Common myeloid progenitor, CD34-positive (primary cell): Measurements from ENCODE around the gene SOS1.

Source experiments
- CTCF ChIA-PET: fragments of 350-600 bp; sonication (Branson Sonifier 250); formaldehyde crosslinking; loops from one replicate; lab custom pipeline; 2021; ENCODE audit warnings: antibody characterized with exemption; lab: Charles Lee
- POLR2A ChIA-PET: fragments of 350-600 bp; sonication (Branson Sonifier 250); formaldehyde crosslinking; loops from one replicate; lab custom pipeline; 2021; ENCODE audit warnings: antibody characterized with exemption; lab: Charles Lee
- DNase-seq, 3 donors: peaks; one replicate each; pipeline versions ENCODE4 v3.0.0 to v3.0.0-alpha.2; 2013
- H3K27ac ChIP-seq, 2 experiments: 1 replicate in 1 of 2; 2 replicates in 1 of 2; pipeline ENCODE4 v1.7.0; 2013; ENCODE audit warnings: inconsistent platforms in 2 of 2, low read length in 2 of 2, mild to moderate bottlenecking in 2 of 2, low read depth in 1 of 2, moderate library complexity in 1 of 2; ENCODE audit not compliant: severe bottlenecking in 2 of 2, insufficient read depth in 1 of 2, poor library complexity in 1 of 2
- H3K27me3 ChIP-seq, 5 experiments: replicated peaks in 2 of 5; 1 replicate in 3 of 5; 2 replicates in 2 of 5; pipeline versions ENCODE4 v1.6.1 to v1.7.0; 2013; ENCODE audit warnings: low read length in 4 of 5, mild to moderate bottlenecking in 2 of 5, moderate library complexity in 2 of 5, inconsistent platforms in 1 of 5; ENCODE audit not compliant: insufficient read depth in 5 of 5, control insufficient read depth in 4 of 5
- H3K36me3 ChIP-seq, 4 experiments: 1 replicate in 2 of 4; 2 replicates in 2 of 4; pipeline versions ENCODE4 v1.6.1 to v1.7.0; 2013; ENCODE audit warnings: low read length in 3 of 4, control low read depth in 1 of 4, mild to moderate bottlenecking in 1 of 4; ENCODE audit not compliant: control insufficient read depth in 4 of 4, insufficient read depth in 4 of 4
- H3K4me1 ChIP-seq, 4 experiments: 1 replicate in 3 of 4; 2 replicates in 1 of 4; pipeline versions ENCODE4 v1.6.1 to v1.7.1; 2013; ENCODE audit warnings: low read length in 3 of 4, mild to moderate bottlenecking in 3 of 4, control low read depth in 1 of 4, inconsistent platforms in 1 of 4, moderate library complexity in 1 of 4; ENCODE audit not compliant: control insufficient read depth in 4 of 4, insufficient read depth in 4 of 4; ENCODE audit errors: control extremely low read depth in 1 of 4
- H3K4me3 ChIP-seq, 7 experiments: 1 replicate in 4 of 7; 2 replicates in 3 of 7; pipeline versions ENCODE4 v1.5.1 to v1.7.0; 2013; ENCODE audit warnings: mild to moderate bottlenecking in 7 of 7, low read length in 6 of 7, moderate library complexity in 6 of 7, inconsistent platforms in 2 of 7, low read depth in 2 of 7, control low read depth in 1 of 7; ENCODE audit not compliant: insufficient read depth in 4 of 7, control insufficient read depth in 1 of 7; ENCODE audit errors: extremely low read depth in 1 of 7
- H3K9me3 ChIP-seq, 5 experiments: 1 replicate in 4 of 5; 2 replicates in 1 of 5; pipeline versions ENCODE4 v1.6.1 to v1.7.1; 2013; ENCODE audit warnings: low read length in 4 of 5, mild to moderate bottlenecking in 2 of 5, inconsistent platforms in 1 of 5, low read depth in 1 of 5, moderate library complexity in 1 of 5; ENCODE audit not compliant: control insufficient read depth in 4 of 5, insufficient read depth in 2 of 5; ENCODE audit errors: control extremely low read depth in 1 of 5
- WGBS: methylation state at CpG from one replicate; pipeline ENCODE4 v1.1.5; 2013; ENCODE audit not compliant: insufficient coverage; 5-methylcytosine and 5-hydroxymethylcytosine counted together

SOS1 gene

DNA sequence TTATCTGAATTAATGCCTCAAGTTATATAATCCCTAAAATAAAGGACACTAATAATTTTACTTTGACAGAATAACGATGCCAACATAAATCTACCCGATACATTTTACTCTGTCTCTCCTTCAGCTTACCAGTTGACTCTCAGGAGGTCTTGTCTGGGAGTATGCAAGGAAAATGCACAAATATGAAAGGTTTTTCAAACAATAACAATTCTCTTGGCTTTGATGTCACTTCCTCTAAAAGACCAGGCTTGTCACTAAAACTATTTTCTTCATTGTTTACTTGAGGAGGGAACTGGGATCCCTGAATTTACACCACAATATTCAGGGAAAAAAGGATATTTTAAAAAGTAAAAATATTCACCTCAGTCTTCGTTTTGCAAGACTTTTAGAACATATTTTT, 97.2 kb downstream of the SOS1 start:
- peaks cover 6 to 23% (median 11%) of the 10 kb centered on the region in 4 experiments for H3K36me3 ChIP-seq
- ChIA-PET POLR2A (no interaction called here), CTCF (no interaction called here)
- no peak overlapping the region for H3K27ac ChIP-seq
- H3K4me3 ChIP-seq: no peak overlapping the region
- WGBS: no CpG with 5 or more reads among the region's 3 CpGs
- DNase-seq: no peak
- no peaks in the 10 kb centered on the region for H3K4me1 ChIP-seq
- H3K9me3 ChIP-seq: no peaks in the 10 kb centered on the region
- H3K27me3 ChIP-seq: no peaks in the 10 kb centered on the region

DNA sequence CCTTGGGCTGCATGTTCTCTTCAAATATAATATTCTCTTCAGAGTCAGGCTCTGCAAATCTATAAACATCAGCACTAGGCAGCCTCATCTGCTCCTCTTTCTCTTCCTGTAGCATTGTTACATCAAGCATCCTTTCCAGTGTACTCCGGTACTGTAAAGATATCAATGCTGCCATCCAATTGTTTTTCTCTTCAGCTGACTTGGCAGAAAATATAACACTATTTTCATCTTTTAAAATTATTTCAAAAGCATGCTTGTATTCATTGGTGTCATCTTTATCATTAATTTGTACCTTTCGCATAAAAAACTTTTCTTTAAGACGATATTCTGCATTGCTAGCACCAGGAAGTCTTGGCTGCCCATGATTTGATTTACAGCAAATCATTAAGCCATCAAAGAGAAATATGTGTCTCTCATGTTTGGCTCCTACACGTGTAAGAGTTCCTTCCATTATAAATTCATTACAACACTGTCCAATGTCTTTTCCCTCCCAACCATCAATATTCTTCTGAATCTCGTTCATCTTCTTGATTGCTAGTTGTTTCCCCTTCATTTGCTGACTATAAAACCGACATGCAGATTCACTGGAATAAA, 98.1 kb downstream of the SOS1 start:
- POLR2A ChIA-PET: no interaction called here
- CTCF ChIA-PET: no interaction called here
- H3K4me3 ChIP-seq: no peak overlapping the region
- DNase-seq: no peak
- no peaks in the 10 kb centered on the region for H3K4me1 ChIP-seq
- H3K27ac ChIP-seq: no peak overlapping the region
- H3K27me3 ChIP-seq: no peaks in the 10 kb centered on the region
- peaks cover 6 to 16% (median 11%) of the 10 kb centered on the region in 4 experiments for H3K36me3 ChIP-seq
- WGBS: 83% methylated on average over 3 of the region's 6 CpGs
- no peaks in the 10 kb centered on the region for H3K9me3 ChIP-seq

DNA sequence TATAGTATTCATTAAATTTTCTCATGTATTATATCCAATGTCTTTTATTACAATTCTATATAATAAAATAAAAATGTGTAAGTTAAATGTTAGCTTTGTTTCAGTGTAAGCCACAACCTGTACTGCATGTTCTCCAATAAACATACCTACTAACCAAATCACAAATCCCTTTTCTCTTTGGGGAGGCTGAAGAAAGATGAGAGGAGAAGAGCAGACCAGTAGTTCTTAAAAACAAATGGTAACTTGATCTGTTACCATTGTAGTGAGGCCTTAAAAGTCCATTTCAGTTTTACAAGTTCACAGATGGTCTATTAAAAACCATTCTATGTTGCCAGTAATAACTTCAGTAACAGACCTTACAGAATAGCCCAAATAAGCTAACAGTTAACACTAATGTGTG, 100.5 kb downstream of the SOS1 start:
- H3K36me3 ChIP-seq: peaks cover 10 to 16% (median 13%) of the 10 kb centered on the region in 4 experiments
- H3K9me3 ChIP-seq: no peaks in the 10 kb centered on the region
- no peaks in the 10 kb centered on the region for H3K27me3 ChIP-seq
- no peak overlapping the region for H3K27ac ChIP-seq
- no peaks in the 10 kb centered on the region for H3K4me1 ChIP-seq
- ChIA-PET CTCF (interaction anchor here (1.6 kb wide), 1 partner anchor 10 kb away, joined by 4 read pairs; no protein-coding TSS in a partner anchor), POLR2A (no interaction called here)
- DNase-seq: no peak
- H3K4me3 ChIP-seq: no peak overlapping the region

DNA sequence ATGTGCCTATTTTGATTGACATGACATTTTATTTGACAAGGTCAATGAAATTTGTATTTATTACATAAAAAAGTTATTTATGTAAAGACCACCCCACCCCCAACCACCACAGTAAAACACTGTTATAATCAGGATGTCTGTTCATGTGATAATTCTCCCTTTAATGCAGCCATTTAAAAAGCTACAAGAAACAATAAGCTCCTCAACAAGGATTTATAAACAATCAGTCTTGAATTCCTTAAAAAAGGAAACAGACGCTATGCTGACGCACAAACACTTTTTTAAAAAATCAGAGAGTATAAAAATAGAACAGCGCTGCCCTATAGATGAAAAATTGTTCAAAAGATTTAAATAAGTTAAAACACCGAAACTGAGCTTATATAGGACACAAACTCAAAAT, 102.2 kb downstream of the SOS1 start:
- H3K4me3 ChIP-seq: no peak overlapping the region
- H3K9me3 ChIP-seq: no peaks in the 10 kb centered on the region
- 100% methylated on average over 1 of the region's 4 CpGs for WGBS
- H3K4me1 ChIP-seq: no peaks in the 10 kb centered on the region
- ChIA-PET CTCF (interaction anchor here (1.0 kb wide), 1 partner anchor 12 kb away, joined by 5 read pairs; no protein-coding TSS in a partner anchor), POLR2A (no interaction called here)
- no peak overlapping the region for H3K27ac ChIP-seq
- no peak for DNase-seq
- no peaks in the 10 kb centered on the region for H3K27me3 ChIP-seq
- H3K36me3 ChIP-seq: peaks cover 9 to 17% (median 12%) of the 10 kb centered on the region in 4 experiments

DNA sequence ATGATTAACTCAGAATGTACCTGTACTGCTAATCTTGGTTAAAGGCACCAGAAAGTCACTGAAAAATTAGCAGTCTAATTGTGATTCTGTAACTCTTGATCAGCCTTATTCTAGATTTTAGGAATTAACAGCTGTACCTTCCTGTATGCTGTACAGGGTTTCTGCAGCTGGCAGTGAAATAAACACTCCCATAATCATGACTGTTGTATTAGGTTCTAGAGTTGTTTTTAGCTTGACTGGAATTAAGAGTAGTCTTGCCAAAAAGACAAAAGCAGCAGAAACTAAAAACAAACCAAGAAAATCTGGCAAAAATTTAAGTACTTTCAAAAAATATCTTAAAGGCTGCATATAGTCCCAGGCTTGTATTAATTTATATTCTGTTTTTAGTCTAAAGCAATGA, 103.5 kb downstream of the SOS1 start:
- Histone ChIP-seq H3K4me1 (no peaks in the 10 kb centered on the region), H3K27ac (no peak overlapping the region), H3K9me3 (no peaks in the 10 kb centered on the region), H3K27me3 (no peaks in the 10 kb centered on the region), H3K4me3 (no peak overlapping the region), H3K36me3 (peaks cover 11 to 18% (median 14%) of the 10 kb centered on the region in 4 experiments)
- DNase-seq: no peak
- ChIA-PET POLR2A (no interaction called here), CTCF (interaction anchor here (1.2 kb wide), 1 partner anchor 262 kb away, joined by 3 read pairs; no protein-coding TSS in a partner anchor)

DNA sequence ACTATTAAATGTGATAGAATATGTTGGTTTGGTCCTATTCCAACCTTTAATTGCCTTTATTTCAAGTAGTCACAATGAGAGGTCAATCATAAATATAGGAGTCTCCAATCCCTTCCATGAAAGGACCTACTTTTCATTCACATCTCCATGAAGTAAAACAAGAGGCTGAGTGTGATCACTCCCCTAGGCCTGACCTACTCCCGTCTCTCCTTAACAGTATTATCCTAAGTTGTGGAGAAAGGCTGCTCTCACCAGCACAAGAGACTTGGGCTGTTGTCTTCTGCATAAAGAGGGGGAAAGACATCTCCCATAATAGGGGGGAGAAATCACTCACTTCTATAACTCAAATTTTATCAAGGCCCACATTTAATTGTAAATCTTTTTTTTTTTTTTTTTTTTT, 105.4 kb downstream of the SOS1 start:
- DNase-seq: no peak
- no peak overlapping the region for H3K4me3 ChIP-seq
- H3K27me3 ChIP-seq: no peaks in the 10 kb centered on the region
- peaks cover 17 to 28% (median 20%) of the 10 kb centered on the region in 4 experiments for H3K36me3 ChIP-seq
- WGBS: no CpG with 5 or more reads among the region's 1 CpG
- H3K27ac ChIP-seq: no peak overlapping the region
- H3K9me3 ChIP-seq: no peaks in the 10 kb centered on the region
- ChIA-PET POLR2A (no interaction called here), CTCF (no interaction called here)
- no peaks in the 10 kb centered on the region for H3K4me1 ChIP-seq

DNA sequence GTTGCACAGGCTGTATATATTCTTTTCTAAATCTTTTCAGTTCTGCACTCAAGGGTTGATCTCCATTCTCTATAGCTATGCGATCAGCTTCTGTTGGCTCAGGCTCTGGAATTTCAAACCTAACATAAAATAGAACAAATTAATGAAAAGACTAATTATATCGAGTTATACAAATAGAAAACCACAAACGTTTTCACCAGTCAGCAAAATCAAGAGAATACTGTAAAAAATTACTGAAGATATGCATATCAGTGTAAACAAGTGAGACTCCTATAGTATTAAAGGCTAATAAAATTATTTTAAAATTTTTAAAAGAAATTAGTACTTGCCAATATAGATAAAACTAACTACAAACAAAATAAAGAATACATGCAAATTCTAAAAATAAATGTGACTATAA, 107.0 kb downstream of the SOS1 start:
- Histone ChIP-seq H3K4me1 (no peaks in the 10 kb centered on the region), H3K36me3 (peaks cover 17 to 41% (median 23%) of the 10 kb centered on the region in 4 experiments), H3K27me3 (no peaks in the 10 kb centered on the region), H3K4me3 (no peak overlapping the region), H3K9me3 (no peaks in the 10 kb centered on the region), H3K27ac (no peak overlapping the region)
- no peak for DNase-seq
- CTCF ChIA-PET: no interaction called here
- no CpG with 5 or more reads among the region's 3 CpGs for WGBS
- POLR2A ChIA-PET: no interaction called here
